HEK293 (cell line): ENCODE measurements around the gene RXFP4.

ENCODE experiments used
- GLIS2 ChIP-seq: fragments of 450-650 bp; formaldehyde crosslinking; IDR thresholded peaks from 2 replicates; pipeline ENCODE4 v1.5.1; 2016; ENCODE audit warnings: missing biosample characterization, missing genetic modification characterization
- IKZF3 ChIP-seq: fragments of 450-650 bp; IDR thresholded peaks from 2 replicates; pipeline ENCODE4 v1.5.0; 2018; ENCODE audit warnings: missing biosample characterization, mild to moderate bottlenecking, missing genetic modification characterization, moderate library complexity
- KLF1 ChIP-seq: fragments of 450-650 bp; formaldehyde crosslinking; IDR thresholded peaks from 2 replicates; pipeline ENCODE4 v1.5.1; 2016; ENCODE audit warnings: missing biosample characterization, missing genetic modification characterization
- KLF10 ChIP-seq: fragments of 450-650 bp; IDR thresholded peaks from 2 replicates; pipeline ENCODE4 v1.5.1; 2018; ENCODE audit warnings: missing biosample characterization, mild to moderate bottlenecking, missing genetic modification characterization
- KLF16 ChIP-seq: fragments of 450-650 bp; formaldehyde crosslinking; IDR thresholded peaks from 2 replicates; pipeline ENCODE4 v1.5.1; 2017; ENCODE audit warnings: missing biosample characterization, missing genetic modification characterization
- REST ChIP-seq: fragments of 450-650 bp; formaldehyde crosslinking; IDR thresholded peaks from 2 replicates; pipeline ENCODE4 v1.5.1; 2016; ENCODE audit warnings: missing biosample characterization, missing genetic modification characterization
- SP2 ChIP-seq: fragments of 450-650 bp; formaldehyde crosslinking; IDR thresholded peaks from 2 replicates; pipeline ENCODE4 v1.5.1; 2016; ENCODE audit warnings: missing biosample characterization, missing genetic modification characterization
- SP3 ChIP-seq: fragments of 450-650 bp; formaldehyde crosslinking; IDR thresholded peaks from 2 replicates; pipeline ENCODE4 v1.5.1; 2016; ENCODE audit warnings: missing biosample characterization, missing genetic modification characterization
- SP7 ChIP-seq: fragments of 450-650 bp; formaldehyde crosslinking; IDR thresholded peaks from 2 replicates; pipeline ENCODE4 v1.5.1; 2016; ENCODE audit warnings: missing biosample characterization, missing genetic modification characterization
- WT1 ChIP-seq: fragments of 450-650 bp; formaldehyde crosslinking; IDR thresholded peaks from 2 replicates; pipeline ENCODE4 v1.5.1; 2016; ENCODE audit warnings: missing biosample characterization, missing genetic modification characterization
- ZNF335 ChIP-seq: fragments of 450-650 bp; formaldehyde crosslinking; conservative IDR thresholded peaks from 2 replicates; pipeline ENCODE4 v1.5.1; 2016; ENCODE audit warnings: missing biosample characterization, missing genetic modification characterization
- ZNF362 ChIP-seq: fragments of 450-650 bp; formaldehyde crosslinking; IDR thresholded peaks from 2 replicates; pipeline ENCODE4 v1.5.1; 2016; ENCODE audit warnings: missing biosample characterization, missing genetic modification characterization
- ZNF48 ChIP-seq: fragments of 450-650 bp; formaldehyde crosslinking; IDR thresholded peaks from 2 replicates; pipeline ENCODE4 v1.5.1; 2016; ENCODE audit warnings: missing biosample characterization, missing genetic modification characterization
- ZNF544 ChIP-seq: fragments of 450-650 bp; formaldehyde crosslinking; IDR thresholded peaks from 2 replicates; pipeline ENCODE4 v1.5.0; 2017; ENCODE audit warnings: missing biosample characterization, missing genetic modification characterization
- ZNF571 ChIP-seq: fragments of 450-650 bp; formaldehyde crosslinking; IDR thresholded peaks from 2 replicates; pipeline ENCODE4 v1.5.0; 2017; ENCODE audit warnings: missing biosample characterization, missing genetic modification characterization
- ZNF654 ChIP-seq: fragments of 450-650 bp; formaldehyde crosslinking; IDR thresholded peaks from 2 replicates; pipeline ENCODE4 v1.5.1; 2016; ENCODE audit warnings: low read depth, missing biosample characterization, missing genetic modification characterization
- ZNF660 ChIP-seq: fragments of 450-650 bp; IDR thresholded peaks from 2 replicates; pipeline ENCODE4 v1.5.1; 2018; ENCODE audit warnings: missing biosample characterization, mild to moderate bottlenecking, missing genetic modification characterization
- ZNF776 ChIP-seq: fragments of 450-650 bp; formaldehyde crosslinking; IDR thresholded peaks from 2 replicates; pipeline ENCODE4 v1.5.0; 2017; ENCODE audit warnings: missing biosample characterization, missing genetic modification characterization, borderline replicate concordance
- ZXDB ChIP-seq: fragments of 450-650 bp; formaldehyde crosslinking; IDR thresholded peaks from 2 replicates; pipeline ENCODE4 v1.5.1; 2016; ENCODE audit warnings: missing biosample characterization, missing genetic modification characterization
- TF ChIP-seq, protein P1 (sequence below): fragments of 450-650 bp; formaldehyde crosslinking; IDR thresholded peaks from 2 replicates; pipeline ENCODE4 v1.5.1; 2017; ENCODE audit warnings: missing biosample characterization, missing genetic modification characterization
- TF ChIP-seq, protein P2 (sequence below): fragments of 450-650 bp; formaldehyde crosslinking; conservative IDR thresholded peaks from 2 replicates; pipeline ENCODE4 v1.5.1; 2016; ENCODE audit warnings: low read depth, missing biosample characterization, missing genetic modification characterization
- TF ChIP-seq, protein P3 (sequence below): fragments of 450-650 bp; formaldehyde crosslinking; IDR thresholded peaks from 2 replicates; pipeline ENCODE4 v1.5.1; 2016; ENCODE audit warnings: missing biosample characterization, missing genetic modification characterization
- TF ChIP-seq, protein P4 (sequence below): fragments of 450-650 bp; formaldehyde crosslinking; IDR thresholded peaks from 2 replicates; pipeline ENCODE4 v1.5.1; 2017; ENCODE audit warnings: missing biosample characterization, missing genetic modification characterization

The RXFP4 gene

DNA sequence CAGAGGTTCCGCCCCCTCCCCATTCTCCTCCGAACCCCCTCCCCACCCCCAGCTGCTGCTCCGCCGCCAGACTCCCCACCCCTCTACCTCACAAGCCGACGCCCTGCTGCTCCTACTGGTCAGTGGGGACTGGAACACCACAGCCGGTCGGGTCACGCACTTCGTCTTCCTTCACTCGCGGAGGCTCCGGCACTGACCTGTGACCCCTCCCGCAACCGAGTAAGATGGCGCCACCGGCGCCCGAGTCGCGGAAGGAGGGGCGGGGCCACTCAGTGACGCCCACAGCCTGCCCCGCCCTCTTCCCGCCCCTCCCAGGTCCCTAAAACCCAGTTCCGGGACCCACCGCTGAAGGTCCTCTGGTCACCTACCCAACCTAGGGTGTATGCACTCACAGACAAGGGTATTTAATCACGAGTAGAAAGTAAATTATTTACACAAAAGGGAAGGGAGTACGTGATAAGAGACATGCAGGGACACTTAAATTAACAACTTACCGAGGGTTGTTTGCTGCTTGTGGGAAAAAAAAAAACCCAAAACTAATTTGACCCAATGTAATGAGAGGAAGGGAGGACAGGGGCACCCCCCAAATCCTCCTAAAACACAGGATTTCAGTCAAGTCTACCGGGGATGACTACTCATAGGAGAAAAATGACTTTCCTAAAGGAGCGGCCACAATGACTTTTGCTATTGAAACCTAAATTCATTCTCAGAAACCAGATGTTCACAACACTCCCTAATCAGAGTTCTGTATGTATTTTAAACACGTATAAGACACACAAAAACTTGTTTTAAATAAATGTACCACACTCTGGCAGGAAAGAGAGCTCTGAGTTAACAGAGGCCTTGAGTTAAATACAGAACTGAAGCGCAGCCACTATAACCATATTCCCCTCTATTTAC lies 30.0 kb upstream of the RXFP4 start, which contains the start of gene RIT1 (continued):
- TF ChIP-seq ZNF776: no peak
- TF ChIP-seq ZNF335 (tag by site-specific recombination): peak; percentile 50
- TF ChIP-seq, protein P1, sequence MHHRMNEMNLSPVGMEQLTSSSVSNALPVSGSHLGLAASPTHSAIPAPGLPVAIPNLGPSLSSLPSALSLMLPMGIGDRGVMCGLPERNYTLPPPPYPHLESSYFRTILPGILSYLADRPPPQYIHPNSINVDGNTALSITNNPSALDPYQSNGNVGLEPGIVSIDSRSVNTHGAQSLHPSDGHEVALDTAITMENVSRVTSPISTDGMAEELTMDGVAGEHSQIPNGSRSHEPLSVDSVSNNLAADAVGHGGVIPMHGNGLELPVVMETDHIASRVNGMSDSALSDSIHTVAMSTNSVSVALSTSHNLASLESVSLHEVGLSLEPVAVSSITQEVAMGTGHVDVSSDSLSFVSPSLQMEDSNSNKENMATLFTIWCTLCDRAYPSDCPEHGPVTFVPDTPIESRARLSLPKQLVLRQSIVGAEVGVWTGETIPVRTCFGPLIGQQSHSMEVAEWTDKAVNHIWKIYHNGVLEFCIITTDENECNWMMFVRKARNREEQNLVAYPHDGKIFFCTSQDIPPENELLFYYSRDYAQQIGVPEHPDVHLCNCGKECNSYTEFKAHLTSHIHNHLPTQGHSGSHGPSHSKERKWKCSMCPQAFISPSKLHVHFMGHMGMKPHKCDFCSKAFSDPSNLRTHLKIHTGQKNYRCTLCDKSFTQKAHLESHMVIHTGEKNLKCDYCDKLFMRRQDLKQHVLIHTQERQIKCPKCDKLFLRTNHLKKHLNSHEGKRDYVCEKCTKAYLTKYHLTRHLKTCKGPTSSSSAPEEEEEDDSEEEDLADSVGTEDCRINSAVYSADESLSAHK (tag by site-specific recombination): no peak
- peak; percentile 28; the same call in 1 of the 2 replicates for TF ChIP-seq ZNF660 (tag by site-specific recombination)
- TF ChIP-seq IKZF3 (tag by site-specific recombination): no peak
- TF ChIP-seq REST (tag by site-specific recombination): no peak
- peak; percentile 90 for TF ChIP-seq KLF10 (tag by site-specific recombination)
- peak; percentile 91 for TF ChIP-seq KLF16
- 0 out of 2 replicates have a peak, but pooled peaks have one; percentile 8 for TF ChIP-seq ZXDB (tag by site-specific recombination)
- TF ChIP-seq ZNF362: no peak
- TF ChIP-seq SP7 (tag by site-specific recombination): 0 out of 2 replicates have a peak, but pooled peaks have one; percentile 39
- no peak for TF ChIP-seq ZNF544
- TF ChIP-seq ZNF571: no peak
- peak; percentile 92 for TF ChIP-seq SP2 (tag by site-specific recombination)
- no peak for TF ChIP-seq ZNF48
- TF ChIP-seq WT1: peak; percentile 100
- peak; percentile 85 for TF ChIP-seq KLF1 (tag by site-specific recombination)
- no peak for TF ChIP-seq GLIS2 (tag by site-specific recombination)
- TF ChIP-seq, protein P2, sequence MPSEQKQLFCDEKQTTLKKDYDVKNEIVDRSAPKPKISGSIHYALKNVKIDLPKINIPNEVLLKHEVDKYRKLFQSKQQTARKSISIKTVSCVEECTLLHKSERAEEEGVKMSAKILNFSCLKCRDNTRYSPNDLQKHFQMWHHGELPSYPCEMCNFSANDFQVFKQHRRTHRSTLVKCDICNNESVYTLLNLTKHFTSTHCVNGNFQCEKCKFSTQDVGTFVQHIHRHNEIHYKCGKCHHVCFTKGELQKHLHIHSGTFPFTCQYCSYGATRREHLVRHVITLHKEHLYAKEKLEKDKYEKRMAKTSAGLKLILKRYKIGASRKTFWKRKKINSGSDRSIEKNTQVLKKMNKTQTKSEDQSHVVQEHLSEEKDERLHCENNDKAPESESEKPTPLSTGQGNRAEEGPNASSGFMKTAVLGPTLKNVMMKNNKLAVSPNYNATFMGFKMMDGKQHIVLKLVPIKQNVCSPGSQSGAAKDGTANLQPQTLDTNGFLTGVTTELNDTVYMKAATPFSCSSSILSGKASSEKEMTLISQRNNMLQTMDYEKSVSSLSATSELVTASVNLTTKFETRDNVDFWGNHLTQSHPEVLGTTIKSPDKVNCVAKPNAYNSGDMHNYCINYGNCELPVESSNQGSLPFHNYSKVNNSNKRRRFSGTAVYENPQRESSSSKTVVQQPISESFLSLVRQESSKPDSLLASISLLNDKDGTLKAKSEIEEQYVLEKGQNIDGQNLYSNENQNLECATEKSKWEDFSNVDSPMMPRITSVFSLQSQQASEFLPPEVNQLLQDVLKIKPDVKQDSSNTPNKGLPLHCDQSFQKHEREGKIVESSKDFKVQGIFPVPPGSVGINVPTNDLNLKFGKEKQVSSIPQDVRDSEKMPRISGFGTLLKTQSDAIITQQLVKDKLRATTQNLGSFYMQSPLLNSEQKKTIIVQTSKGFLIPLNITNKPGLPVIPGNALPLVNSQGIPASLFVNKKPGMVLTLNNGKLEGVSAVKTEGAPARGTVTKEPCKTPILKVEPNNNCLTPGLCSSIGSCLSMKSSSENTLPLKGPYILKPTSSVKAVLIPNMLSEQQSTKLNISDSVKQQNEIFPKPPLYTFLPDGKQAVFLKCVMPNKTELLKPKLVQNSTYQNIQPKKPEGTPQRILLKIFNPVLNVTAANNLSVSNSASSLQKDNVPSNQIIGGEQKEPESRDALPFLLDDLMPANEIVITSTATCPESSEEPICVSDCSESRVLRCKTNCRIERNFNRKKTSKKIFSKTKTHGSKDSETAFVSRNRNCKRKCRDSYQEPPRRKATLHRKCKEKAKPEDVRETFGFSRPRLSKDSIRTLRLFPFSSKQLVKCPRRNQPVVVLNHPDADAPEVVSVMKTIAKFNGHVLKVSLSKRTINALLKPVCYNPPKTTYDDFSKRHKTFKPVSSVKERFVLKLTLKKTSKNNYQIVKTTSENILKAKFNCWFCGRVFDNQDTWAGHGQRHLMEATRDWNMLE (tag by site-specific recombination): no peak
- TF ChIP-seq SP3 (tag by site-specific recombination): peak; percentile 94
- TF ChIP-seq ZNF654 (tag by site-specific recombination): no peak
- TF ChIP-seq, protein P3, sequence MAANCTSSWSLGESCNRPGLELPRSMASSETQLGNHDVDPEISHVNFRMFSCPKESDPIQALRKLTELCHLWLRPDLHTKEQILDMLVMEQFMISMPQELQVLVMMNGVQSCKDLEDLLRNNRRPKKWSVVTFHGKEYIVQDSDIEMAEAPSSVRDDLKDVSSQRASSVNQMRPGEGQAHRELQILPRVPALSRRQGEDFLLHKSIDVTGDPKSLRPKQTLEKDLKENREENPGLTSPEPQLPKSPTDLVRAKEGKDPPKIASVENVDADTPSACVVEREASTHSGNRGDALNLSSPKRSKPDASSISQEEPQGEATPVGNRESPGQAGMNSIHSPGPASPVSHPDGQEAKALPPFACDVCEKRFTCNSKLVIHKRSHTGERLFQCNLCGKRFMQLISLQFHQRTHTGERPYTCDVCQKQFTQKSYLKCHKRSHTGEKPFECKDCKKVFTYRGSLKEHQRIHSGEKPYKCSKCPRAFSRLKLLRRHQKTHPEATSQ (tag by site-specific recombination): no peak
- TF ChIP-seq, protein P4, sequence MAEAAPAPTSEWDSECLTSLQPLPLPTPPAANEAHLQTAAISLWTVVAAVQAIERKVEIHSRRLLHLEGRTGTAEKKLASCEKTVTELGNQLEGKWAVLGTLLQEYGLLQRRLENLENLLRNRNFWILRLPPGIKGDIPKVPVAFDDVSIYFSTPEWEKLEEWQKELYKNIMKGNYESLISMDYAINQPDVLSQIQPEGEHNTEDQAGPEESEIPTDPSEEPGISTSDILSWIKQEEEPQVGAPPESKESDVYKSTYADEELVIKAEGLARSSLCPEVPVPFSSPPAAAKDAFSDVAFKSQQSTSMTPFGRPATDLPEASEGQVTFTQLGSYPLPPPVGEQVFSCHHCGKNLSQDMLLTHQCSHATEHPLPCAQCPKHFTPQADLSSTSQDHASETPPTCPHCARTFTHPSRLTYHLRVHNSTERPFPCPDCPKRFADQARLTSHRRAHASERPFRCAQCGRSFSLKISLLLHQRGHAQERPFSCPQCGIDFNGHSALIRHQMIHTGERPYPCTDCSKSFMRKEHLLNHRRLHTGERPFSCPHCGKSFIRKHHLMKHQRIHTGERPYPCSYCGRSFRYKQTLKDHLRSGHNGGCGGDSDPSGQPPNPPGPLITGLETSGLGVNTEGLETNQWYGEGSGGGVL (tag by site-specific recombination): no peak; the same call in 1 of the 2 replicates
